ENCODE results near the gene GNAI2.

DNA sequence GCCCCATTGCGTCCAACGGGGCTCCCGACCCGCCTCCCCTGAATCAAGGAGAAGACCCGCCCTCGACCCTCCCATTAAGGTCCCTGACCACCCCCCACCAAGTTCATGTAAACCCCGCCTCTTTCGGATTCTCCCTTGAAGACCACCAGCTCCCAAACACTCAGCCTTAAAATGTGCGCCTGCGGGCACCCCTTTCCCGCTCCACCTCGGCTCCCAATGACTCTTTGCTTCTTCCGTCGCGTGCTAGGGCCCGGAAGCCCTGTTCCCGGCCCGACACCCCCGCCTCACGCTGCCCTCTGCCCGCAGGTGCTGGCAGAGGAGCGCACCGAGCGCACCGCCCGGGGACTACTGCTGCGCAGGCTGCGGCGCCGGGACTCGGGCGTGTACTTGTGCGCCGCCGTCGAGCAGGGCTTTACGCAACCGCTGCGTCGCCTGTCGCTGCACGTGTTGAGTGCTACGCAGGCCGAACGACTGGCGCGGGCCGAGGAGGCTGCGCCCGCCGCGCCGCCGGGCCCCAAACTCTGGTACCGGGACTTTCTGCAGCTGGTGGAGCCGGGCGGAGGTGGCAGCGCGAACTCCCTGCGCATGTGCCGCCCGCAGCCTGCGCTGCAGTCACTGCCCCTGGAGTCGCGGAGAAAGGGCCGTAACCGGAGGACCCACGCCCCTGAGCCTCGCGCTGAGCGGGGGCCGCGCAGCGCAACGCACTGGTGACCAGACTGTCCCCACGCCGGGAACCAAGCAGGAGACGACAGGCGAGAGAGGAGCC lies 40.2 kb downstream of the GNAI2 start:
- TF ChIP-seq, protein P1, sequence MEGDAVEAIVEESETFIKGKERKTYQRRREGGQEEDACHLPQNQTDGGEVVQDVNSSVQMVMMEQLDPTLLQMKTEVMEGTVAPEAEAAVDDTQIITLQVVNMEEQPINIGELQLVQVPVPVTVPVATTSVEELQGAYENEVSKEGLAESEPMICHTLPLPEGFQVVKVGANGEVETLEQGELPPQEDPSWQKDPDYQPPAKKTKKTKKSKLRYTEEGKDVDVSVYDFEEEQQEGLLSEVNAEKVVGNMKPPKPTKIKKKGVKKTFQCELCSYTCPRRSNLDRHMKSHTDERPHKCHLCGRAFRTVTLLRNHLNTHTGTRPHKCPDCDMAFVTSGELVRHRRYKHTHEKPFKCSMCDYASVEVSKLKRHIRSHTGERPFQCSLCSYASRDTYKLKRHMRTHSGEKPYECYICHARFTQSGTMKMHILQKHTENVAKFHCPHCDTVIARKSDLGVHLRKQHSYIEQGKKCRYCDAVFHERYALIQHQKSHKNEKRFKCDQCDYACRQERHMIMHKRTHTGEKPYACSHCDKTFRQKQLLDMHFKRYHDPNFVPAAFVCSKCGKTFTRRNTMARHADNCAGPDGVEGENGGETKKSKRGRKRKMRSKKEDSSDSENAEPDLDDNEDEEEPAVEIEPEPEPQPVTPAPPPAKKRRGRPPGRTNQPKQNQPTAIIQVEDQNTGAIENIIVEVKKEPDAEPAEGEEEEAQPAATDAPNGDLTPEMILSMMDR (conservative IDR thresholded peaks at IDR 0.05 in 1 of 2, IDR thresholded peaks at IDR 0.05 in 1 of 2; ENCODE audit: extremely low read depth in 1 of 2, insufficient read depth in 1 of 2, low read depth in 1 of 2, low read length in 2 of 2) = no peak
- no peak for TF ChIP-seq EZH2 (IDR thresholded peaks at IDR 0.05; ENCODE audit: borderline replicate concordance, low read length)

All from mammary epithelial cell (primary cell).